Vagina (tissue), 2 donors: ENCODE measurements around the gene INF2.

Experiments
- POLR2A ChIP-seq, 2 donors: fragments of 450-650 bp; IDR thresholded peaks; one replicate each; pipeline ENCODE4 v1.6.1; 2017; ENCODE audit warnings: antibody characterized with exemption in 2 of 2, mild to moderate bottlenecking in 2 of 2, moderate library complexity in 2 of 2
- TF ChIP-seq, protein P1 (sequence below), 3 experiments: fragments of 450-650 bp in 2 of 3; fragments of 200-600 bp in 1 of 3; sonication (generic) in 1 of 3; IDR thresholded peaks; one replicate each; pipeline ENCODE4 v1.5.1; 2017 to 2019; ENCODE audit warnings: antibody characterized with exemption in 3 of 3, mild to moderate bottlenecking in 2 of 3, moderate library complexity in 2 of 3

- TF ChIP-seq, protein P1, sequence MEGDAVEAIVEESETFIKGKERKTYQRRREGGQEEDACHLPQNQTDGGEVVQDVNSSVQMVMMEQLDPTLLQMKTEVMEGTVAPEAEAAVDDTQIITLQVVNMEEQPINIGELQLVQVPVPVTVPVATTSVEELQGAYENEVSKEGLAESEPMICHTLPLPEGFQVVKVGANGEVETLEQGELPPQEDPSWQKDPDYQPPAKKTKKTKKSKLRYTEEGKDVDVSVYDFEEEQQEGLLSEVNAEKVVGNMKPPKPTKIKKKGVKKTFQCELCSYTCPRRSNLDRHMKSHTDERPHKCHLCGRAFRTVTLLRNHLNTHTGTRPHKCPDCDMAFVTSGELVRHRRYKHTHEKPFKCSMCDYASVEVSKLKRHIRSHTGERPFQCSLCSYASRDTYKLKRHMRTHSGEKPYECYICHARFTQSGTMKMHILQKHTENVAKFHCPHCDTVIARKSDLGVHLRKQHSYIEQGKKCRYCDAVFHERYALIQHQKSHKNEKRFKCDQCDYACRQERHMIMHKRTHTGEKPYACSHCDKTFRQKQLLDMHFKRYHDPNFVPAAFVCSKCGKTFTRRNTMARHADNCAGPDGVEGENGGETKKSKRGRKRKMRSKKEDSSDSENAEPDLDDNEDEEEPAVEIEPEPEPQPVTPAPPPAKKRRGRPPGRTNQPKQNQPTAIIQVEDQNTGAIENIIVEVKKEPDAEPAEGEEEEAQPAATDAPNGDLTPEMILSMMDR (IDR thresholded peaks at IDR 0.05): no peak
- no peak for TF ChIP-seq POLR2A (IDR thresholded peaks at IDR 0.05)
These were observed 46.6 kb downstream of the INF2 start for GRCh38 chr14:104735830-104736642.
